MM.1S (cell line): Measurements from ENCODE around the gene CCDC86.

Experiments
- CTCF ChIP-seq: fragments of 300-600 bp; sonication (generic); IDR thresholded peaks from 2 replicates; pipeline ENCODE4 v1.5.1; 2016; ENCODE audit warnings: antibody characterized with exemption, low read length, mixed read lengths
- EZH2 ChIP-seq: fragments of 300-600 bp; sonication (generic); optimal IDR thresholded peaks from 2 replicates; pipeline ENCODE3; 2017; ENCODE audit warnings: low read depth, mild to moderate bottlenecking, antibody characterized with exemption, low read length, mixed read lengths
- EZH2phosphoT487 ChIP-seq: fragments of 300-600 bp; sonication (generic); IDR thresholded peaks from 2 replicates; pipeline ENCODE4 v1.6.1; 2018; ENCODE audit warnings: antibody characterized with exemption, low read length

DNA sequence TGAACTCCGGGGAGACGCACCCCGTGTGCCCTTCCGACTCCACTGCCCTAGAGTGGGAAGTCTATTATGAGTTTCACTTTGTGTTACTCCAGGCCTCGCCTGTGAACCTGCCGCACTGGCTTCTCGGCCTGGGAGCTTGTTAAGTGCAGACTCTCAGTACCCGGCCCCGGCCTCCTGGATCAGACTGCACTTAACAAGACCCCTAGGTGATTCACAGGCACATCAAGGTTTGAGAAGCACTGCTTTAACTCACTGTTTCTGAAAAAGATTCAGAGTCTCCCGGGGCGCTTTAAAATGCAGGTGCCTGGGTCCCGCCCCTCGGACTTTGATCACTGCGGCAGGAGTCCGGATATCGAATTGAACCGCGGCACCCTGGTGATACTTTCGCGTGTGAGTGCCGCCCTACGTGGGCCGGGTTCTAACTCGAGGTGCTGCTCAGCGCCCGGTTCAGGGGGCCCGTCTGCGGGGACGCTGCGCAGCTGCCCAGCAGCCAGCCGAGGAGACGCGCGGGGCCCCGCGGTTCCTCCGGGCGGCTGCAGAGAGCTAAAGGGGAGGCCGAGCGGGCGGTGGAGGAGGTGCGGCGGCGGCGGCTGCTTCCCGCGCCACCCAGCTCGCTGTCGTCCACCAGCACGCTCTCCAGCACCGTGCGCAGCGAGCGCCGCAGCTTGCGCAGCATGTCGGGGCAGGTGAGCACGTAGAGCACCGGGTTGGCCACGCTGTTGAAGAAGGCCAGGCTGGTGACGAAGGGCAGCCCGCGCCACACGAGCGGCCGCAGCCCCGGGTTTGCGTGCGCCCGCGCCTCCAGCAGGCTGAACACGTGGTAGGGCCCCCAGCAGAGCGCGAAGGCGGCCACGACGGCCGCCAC is 10.4 kb downstream of the CCDC86 start:
- TF ChIP-seq EZH2 (no peak), CTCF (no peak), EZH2phosphoT487 (no peak)
